ENCODE measurements around the gene CCDC116. TPM values are rescaled to one million over a fixed set of nuclear protein-coding genes. Genes with fewer than 3 reads are reported as not detected.
A peak's percentile ranks its signal among the peaks of the same experiment; 100 is the strongest.
"Not testable (repeated sequence)": the region's sequence is repeated elsewhere in the genome, so short reads cannot be mapped to it uniquely, and the experiment has no call there.

Gene CCDC116
- total and polyA plus RNA-seq, 2 experiments from 2014 or later = 0.57 to 0.94 TPM

- DNase-seq (ENCODE audit: low read depth in 1 of 2, low spot score in 1 of 2) = peak; percentile 64 to 68
Measured at GRCh38 chr22:21641417-21641788, 8.8 kb downstream of the CCDC116 start.

GRCh38 chr22:21641789-21642583 is 9.4 kb downstream of the CCDC116 start, which contains the start of gene SDF2L1:
Gene SDF2L1 (plus strand): TSS chr22:21642302. CDS start chr22:21642337, 35 bp downstream.
- peak within 1 kb of the TSS; percentile 90 for H3K27ac ChIP-seq

More at GRCh38 chr22:21641417-21641788, 8.8 kb downstream of the CCDC116 start:
- Histone ChIP-seq H3K27me3 (no peaks in the 10 kb centered on the region), H3K4me1 (ENCODE audit: low read depth) (no peaks in the 10 kb centered on the region), H3K9me3 (ENCODE audit: low read depth) (no peaks in the 10 kb centered on the region), H3K27ac (peak overlapping the region; percentile 90), H3K36me3 (no peaks in the 10 kb centered on the region), H3K4me3 (peak overlapping the region; percentile 55)
- peak; percentile 62 for TF ChIP-seq CTCF (IDR thresholded peaks at IDR 0.05; ENCODE audit: low read depth, low read length)

GRCh38 chr22:21642584-21643448 is 10.3 kb downstream of the CCDC116 start:
- Histone ChIP-seq H3K9me3 (ENCODE audit: low read depth) (no peaks in the 10 kb centered on the region), H3K36me3 (no peaks in the 10 kb centered on the region), H3K4me3 (peak overlapping the region; percentile 55), H3K27me3 (no peaks in the 10 kb centered on the region), H3K27ac (peak overlapping the region; percentile 90), H3K4me1 (ENCODE audit: low read depth) (no peaks in the 10 kb centered on the region)
- peak; percentile 60 for TF ChIP-seq CTCF (IDR thresholded peaks at IDR 0.05; ENCODE audit: low read depth, low read length)
- DNase-seq (ENCODE audit: low read depth in 1 of 2, low spot score in 1 of 2) = peak; percentile 44 to 61

More at GRCh38 chr22:21641789-21642583, 9.4 kb downstream of the CCDC116 start, which contains the start of gene SDF2L1:
- peak; percentile 99 for DNase-seq (ENCODE audit: low read depth in 1 of 2, low spot score in 1 of 2)
- Histone ChIP-seq H3K4me1 (ENCODE audit: low read depth) (no peaks in the 10 kb centered on the region), H3K27me3 (no peaks in the 10 kb centered on the region), H3K36me3 (no peaks in the 10 kb centered on the region), H3K9me3 (ENCODE audit: low read depth) (no peaks in the 10 kb centered on the region), H3K4me3 (peak within 1 kb of the TSS; percentile 55)
- no peak for TF ChIP-seq CTCF (IDR thresholded peaks at IDR 0.05; ENCODE audit: low read depth, low read length)

- TF ChIP-seq CTCF (IDR thresholded peaks at IDR 0.05; ENCODE audit: low read depth, low read length) = peak; percentile 14
- no peak for DNase-seq (ENCODE audit: low read depth in 1 of 2, low spot score in 1 of 2)
- H3K27me3 ChIP-seq = no peaks in the 10 kb centered on the region
- H3K4me1 ChIP-seq (ENCODE audit: low read depth) = no peaks in the 10 kb centered on the region
- H3K36me3 ChIP-seq = no peaks in the 10 kb centered on the region
- H3K27ac ChIP-seq = no peak overlapping the region
- H3K4me3 ChIP-seq = no peak overlapping the region
- H3K9me3 ChIP-seq (ENCODE audit: low read depth) = no peaks in the 10 kb centered on the region
Measured at GRCh38 chr22:21643533-21644357, 11.2 kb downstream of the CCDC116 start.

GRCh38 chr22:21645513-21645912 is 13.0 kb downstream of the CCDC116 start:
- H3K4me1 ChIP-seq (ENCODE audit: low read depth); H3K36me3 ChIP-seq; DNase-seq (ENCODE audit: low read depth in 1 of 2, low spot score in 1 of 2); H3K4me3 ChIP-seq; H3K9me3 ChIP-seq (ENCODE audit: low read depth); H3K27ac ChIP-seq; H3K27me3 ChIP-seq: not testable (repeated sequence)

All from cardiac muscle cell (in vitro differentiated cells and primary cell).